A172 (cell line): Measurements from ENCODE around the gene CD9. TPM values are rescaled to one million over a fixed set of nuclear protein-coding genes. Genes with fewer than 3 reads are reported as not detected.

Experiments
- DNase-seq: peaks from one replicate; pipeline ENCODE4 v3.0.0-alpha.2; 2015; ENCODE audit warnings: low spot score
- total RNA-seq: library from RNA; depleted of rRNA; stranded (reverse); fragments of >200 nt; shearing (Covaris generic); gene quantifications from 2 replicates; pipeline ENCODE4 v1.2.3, GENCODE V29; 2014; rRNA removed

CD9 gene
- total RNA-seq, 1 experiment from 2014 or later = 128 TPM

- DNase-seq = no peak
These were observed 76.0 kb downstream of the CD9 start for GRCh38 chr12:6275928-6276887.

DNA sequence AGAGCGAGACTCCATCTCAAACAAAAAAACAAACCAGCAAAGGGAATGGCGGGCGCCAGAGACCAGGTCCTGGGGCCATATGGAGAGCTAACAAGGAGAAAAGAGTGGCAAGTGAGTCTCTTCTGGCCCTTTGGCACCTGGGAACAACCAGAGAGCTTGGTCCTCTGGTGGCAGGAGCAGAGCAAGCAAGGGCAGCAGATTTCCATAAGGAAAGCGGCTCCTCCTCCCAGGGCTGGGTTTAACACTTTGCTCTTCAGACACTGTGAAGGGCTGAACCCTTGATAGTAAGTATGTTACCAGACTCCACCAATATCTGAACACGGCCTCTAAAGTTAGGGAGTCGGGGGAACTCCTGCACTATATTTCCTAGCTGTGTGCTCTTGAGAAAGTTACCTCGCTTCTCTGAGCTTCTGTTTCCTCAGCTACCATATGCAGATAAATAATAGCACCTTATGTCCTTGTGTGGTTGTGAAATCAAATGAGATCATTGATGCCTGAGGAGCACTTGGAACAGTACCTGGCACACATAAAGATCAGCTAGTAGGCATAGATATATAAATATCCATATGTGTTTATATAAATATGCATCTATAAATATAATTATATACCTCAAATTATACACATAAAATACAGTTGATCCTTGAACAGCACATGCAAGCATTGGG lies 76.9 kb downstream of the CD9 start:
- DNase-seq = no peak

GRCh38 chr12:6277982-6278438 lies 77.8 kb downstream of the CD9 start:
- no peak for DNase-seq

GRCh38 chr12:6278439-6279255 lies 78.4 kb downstream of the CD9 start:
- peak; percentile 66 for DNase-seq

GRCh38 chr12:6279256-6279628 lies 79.0 kb downstream of the CD9 start:
- no peak for DNase-seq

DNA sequence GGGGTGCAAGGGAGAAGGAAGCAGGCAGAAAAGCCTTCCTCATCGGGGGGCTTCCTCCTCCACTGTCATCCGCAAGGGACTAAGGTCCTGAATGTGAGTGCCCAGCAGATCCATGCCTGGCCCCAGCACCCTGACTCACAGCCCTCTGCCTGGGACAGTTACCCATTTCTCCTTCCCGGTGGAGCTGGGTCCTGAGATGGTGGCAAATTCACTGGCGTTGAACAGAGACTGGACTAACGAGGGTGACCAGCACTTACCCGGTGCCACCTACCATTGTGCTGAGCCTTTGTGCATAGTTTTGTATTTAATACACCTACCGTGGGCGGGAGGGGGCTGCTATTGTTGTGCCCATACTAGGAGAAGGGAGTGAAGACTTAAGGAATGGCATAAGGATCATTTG lies 79.4 kb downstream of the CD9 start:
- no peak for DNase-seq

DNA sequence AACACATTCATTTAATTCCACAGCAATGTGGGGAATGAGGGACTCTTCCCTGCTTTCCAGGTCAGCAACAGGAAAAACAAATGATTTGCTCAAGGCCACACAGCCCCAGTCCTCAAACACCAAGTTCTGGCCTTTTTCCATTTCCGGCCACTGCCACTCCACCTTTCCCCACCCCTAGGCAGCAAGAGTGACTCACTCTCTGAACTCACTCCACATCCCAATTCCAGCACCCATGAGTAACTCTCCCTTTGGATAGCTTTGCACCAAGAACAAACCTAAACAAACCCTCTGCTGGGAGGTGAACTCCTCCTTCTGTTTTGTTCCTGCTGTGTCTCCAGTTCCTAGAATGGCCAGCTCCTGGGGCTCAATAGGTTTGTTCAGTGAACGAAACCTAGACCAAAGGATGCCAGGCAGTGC lies 79.9 kb downstream of the CD9 start:
- DNase-seq = peak; percentile 89

DNA sequence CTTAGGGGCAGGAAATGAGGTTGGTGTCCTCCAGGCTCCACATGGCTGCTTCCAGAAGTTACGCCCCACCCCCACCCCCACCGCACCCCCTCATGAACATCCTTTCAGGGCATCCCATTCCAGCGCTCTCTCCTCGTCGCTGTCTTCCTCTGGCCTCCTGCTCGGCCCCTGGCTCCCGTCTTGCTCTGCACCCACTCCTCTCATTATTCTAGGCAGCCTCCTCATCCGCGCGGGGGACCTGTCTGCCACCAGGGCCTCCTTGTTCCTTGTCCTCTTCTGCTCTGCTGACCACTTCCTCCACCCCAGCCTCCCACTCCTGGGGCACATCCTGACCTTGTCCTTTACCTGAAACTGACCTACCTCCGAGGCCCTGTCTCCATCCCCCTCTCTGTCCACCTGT lies 80.5 kb downstream of the CD9 start:
- no peak for DNase-seq

DNA sequence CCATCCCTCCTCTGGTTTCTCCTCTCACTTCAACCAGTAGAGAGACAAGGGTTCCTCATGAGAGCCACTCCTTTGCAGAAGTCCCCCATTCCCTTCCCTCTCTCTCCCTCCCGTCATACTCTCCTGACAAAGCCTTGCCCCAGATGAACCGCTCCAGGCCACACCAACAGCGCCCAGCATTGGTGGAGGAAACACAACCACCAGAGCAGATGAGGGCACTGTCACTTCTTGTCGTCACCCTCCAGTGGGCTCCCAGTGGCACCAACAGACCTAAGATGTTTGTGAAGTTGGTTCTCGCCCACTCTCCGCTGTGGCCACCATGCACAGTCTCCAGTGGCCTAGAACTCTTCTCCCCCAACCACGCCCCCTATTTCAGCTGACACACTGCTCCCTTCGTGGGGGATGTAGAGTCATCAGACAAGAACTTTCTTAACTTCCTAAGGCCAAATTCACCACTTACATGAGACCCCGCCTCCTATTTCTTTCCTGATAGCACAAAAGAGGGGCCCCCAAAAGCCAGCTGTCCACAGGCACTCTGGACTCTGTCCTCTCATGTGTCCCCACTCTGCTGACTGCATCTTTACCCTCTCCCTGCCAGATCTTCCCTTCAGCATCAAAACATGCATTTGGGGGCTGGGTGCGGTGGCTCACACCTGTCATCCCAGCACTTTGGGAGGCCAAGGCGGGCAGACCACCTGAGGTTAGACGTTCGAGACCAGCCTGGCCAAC lies 81.0 kb downstream of the CD9 start:
- DNase-seq = no peak

DNA sequence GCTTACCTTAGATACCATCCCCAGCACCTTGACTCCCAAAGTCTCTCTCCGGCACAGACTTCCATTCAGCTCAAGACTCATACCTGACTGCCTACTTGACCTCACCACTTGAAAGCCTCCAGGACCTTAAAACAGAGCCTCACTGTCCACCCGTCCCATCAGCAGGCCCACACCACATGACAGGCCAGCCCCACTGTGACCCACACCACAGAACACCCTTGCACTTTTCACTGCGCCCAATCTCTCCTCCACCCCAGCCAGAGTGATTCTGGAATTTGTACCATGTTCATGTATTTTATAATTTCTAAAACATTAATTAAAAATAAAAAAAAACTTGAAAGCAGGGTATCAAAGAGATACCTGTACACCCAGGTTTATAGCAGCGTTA lies 82.2 kb downstream of the CD9 start:
- DNase-seq = no peak

GRCh38 chr12:6284273-6284672 lies 84.1 kb downstream of the CD9 start:
- DNase-seq = no peak

GRCh38 chr12:6285063-6285477 lies 84.9 kb downstream of the CD9 start:
- DNase-seq = peak; percentile 50

- no peak for DNase-seq
These were observed 85.5 kb downstream of the CD9 start for GRCh38 chr12:6285532-6286306.

Other genes with a start within 250 kb of the CD9 start
- 0.31 and 0.36 TPM in 2 replicates for gene VWF, start 75.7 kb upstream of the CD9 start, total RNA-seq
- not detected in 2 replicates for gene PLEKHG6, start 110.3 kb downstream of the CD9 start, total RNA-seq
- gene TNFRSF1A, start 141.7 kb downstream of the CD9 start, total RNA-seq = 121 and 172 TPM in 2 replicates
- gene SCNN1A, start 175.2 kb downstream of the CD9 start, total RNA-seq = 0.07 and 2.9 TPM in 2 replicates
- not detected in 2 replicates for gene LTBR, start 183.8 kb downstream of the CD9 start, total RNA-seq
- gene CD27, start 244.6 kb downstream of the CD9 start, total RNA-seq = not detected in 2 replicates